ENCODE data around the gene ITIH5. TPM values are rescaled to one million over a fixed set of nuclear protein-coding genes. Genes with fewer than 3 reads are reported as not detected.

Gene ITIH5
- total RNA-seq, result not detected in 2 replicates

GRCh38 chr10:7666253-7667023 lies at the start of gene ITIH5:
TSS of gene ITIH5 (minus strand) at chr10:7666966. CDS start at chr10:7666892, 74 bp downstream.

GRCh38 chr10:7703140-7703539 lies 36.4 kb upstream of the ITIH5 start, which contains the start of gene ITIH2:
TSS of gene ITIH2 (plus strand) at chr10:7703316. CDS start at chr10:7703435, 119 bp downstream.

Other genes starting within 250 kb of the ITIH5 start
- not detected in 2 replicates for gene ITIH2, start 36.4 kb upstream of the ITIH5 start, total RNA-seq
- 7.3 and 9.7 TPM in 2 replicates for gene KIN, start 121.0 kb upstream of the ITIH5 start, total RNA-seq
- 363 and 366 TPM in 2 replicates for gene ATP5F1C, start 121.2 kb upstream of the ITIH5 start, total RNA-seq
- 1.6 and 2.9 TPM in 2 replicates for gene TAF3, start 151.5 kb upstream of the ITIH5 start, total RNA-seq

Measured in airway epithelial cell (primary cell).